ENCODE results near the gene MAP3K8. TPM values are rescaled to one million over a fixed set of nuclear protein-coding genes. Genes with fewer than 3 reads are reported as not detected.
A peak's percentile ranks its signal among the peaks of the same experiment; 100 is the strongest.

MAP3K8 gene
- total RNA-seq, 1 experiment from 2014 or later: 8.0 TPM

- DNase-seq (ENCODE audit: extremely low read depth, low read depth): no peak
These were observed 47.6 kb downstream of the MAP3K8 start for GRCh38 chr10:30481603-30482002.

GRCh38 chr10:30488316-30488715 is 54.3 kb downstream of the MAP3K8 start:
- DNase-seq (ENCODE audit: extremely low read depth, low read depth): no peak

GRCh38 chr10:30489346-30489745 is 55.4 kb downstream of the MAP3K8 start:
- no peak for DNase-seq (ENCODE audit: extremely low read depth, low read depth)

GRCh38 chr10:30490289-30491000 is 56.5 kb downstream of the MAP3K8 start:
- no peak for DNase-seq (ENCODE audit: extremely low read depth, low read depth)

- no peak for DNase-seq (ENCODE audit: extremely low read depth, low read depth)
These were observed 57.4 kb downstream of the MAP3K8 start for GRCh38 chr10:30491204-30491915.

- DNase-seq (ENCODE audit: extremely low read depth, low read depth): no peak
These were observed 58.0 kb downstream of the MAP3K8 start for GRCh38 chr10:30491916-30492515.

GRCh38 chr10:30493609-30494530 is 59.9 kb downstream of the MAP3K8 start:
- no peak for DNase-seq (ENCODE audit: extremely low read depth, low read depth)

GRCh38 chr10:30494558-30494957 is 60.6 kb downstream of the MAP3K8 start:
- DNase-seq (ENCODE audit: extremely low read depth, low read depth): no peak

- DNase-seq (ENCODE audit: extremely low read depth, low read depth): no peak
These were observed 61.7 kb downstream of the MAP3K8 start for GRCh38 chr10:30495687-30496086.

- no peak for DNase-seq (ENCODE audit: extremely low read depth, low read depth)
These were observed 65.8 kb downstream of the MAP3K8 start for GRCh38 chr10:30499816-30500215.

- DNase-seq (ENCODE audit: extremely low read depth, low read depth): no peak
These were observed 66.5 kb downstream of the MAP3K8 start for GRCh38 chr10:30500534-30500933.

GRCh38 chr10:30500963-30501504 is 67.0 kb downstream of the MAP3K8 start:
- DNase-seq (ENCODE audit: extremely low read depth, low read depth): no peak

- peak; percentile 9 for DNase-seq (ENCODE audit: extremely low read depth, low read depth)
These were observed 68.5 kb downstream of the MAP3K8 start for GRCh38 chr10:30502266-30503060.

- no peak for DNase-seq (ENCODE audit: extremely low read depth, low read depth)
These were observed 69.8 kb downstream of the MAP3K8 start for GRCh38 chr10:30503700-30504266.

- no peak for DNase-seq (ENCODE audit: extremely low read depth, low read depth)
These were observed 71.7 kb downstream of the MAP3K8 start for GRCh38 chr10:30505543-30506298.

- no peak for DNase-seq (ENCODE audit: extremely low read depth, low read depth)
These were observed 75.5 kb downstream of the MAP3K8 start for GRCh38 chr10:30509508-30509907.

GRCh38 chr10:30510184-30510931 is 76.4 kb downstream of the MAP3K8 start:
- peak; percentile 17 for DNase-seq (ENCODE audit: extremely low read depth, low read depth)
